ENCODE results near the gene C16orf54. TPM values are rescaled to one million over a fixed set of nuclear protein-coding genes. Genes with fewer than 3 reads are reported as not detected.

The C16orf54 gene
- total and polyA plus RNA-seq, 10 of the 15 experiments (the other 5 are each of a cell fraction or from before 2014, with no cell fraction given) = 2.1 to 13.3 (median 5.4) TPM

- TF ChIP-seq USF1 (IDR thresholded peaks at IDR 0.05; ENCODE audit: borderline replicate concordance, extremely low read length, insufficient read depth, low read depth, low read length) (no peak), HDAC6 (IDR thresholded peaks at IDR 0.05; ENCODE audit: unreplicated experiment) (no peak), NBN (IDR thresholded peaks at IDR 0.05) (no peak), MLLT1 (IDR thresholded peaks at IDR 0.05) (no peak), KAT2A (conservative IDR thresholded peaks at IDR 0.05; ENCODE audit: control insufficient read depth, low read depth, low read length) (no peak), RCOR1 (conservative IDR thresholded peaks at IDR 0.05; ENCODE audit: low read depth, low read length) (no peak), STAT3 (IDR thresholded peaks at IDR 0.05; ENCODE audit: low read depth, low read length) (no peak), SKIL (IDR thresholded peaks at IDR 0.05; ENCODE audit: low read depth, poor library complexity, severe bottlenecking) (no peak), ESRRA (IDR thresholded peaks at IDR 0.05; ENCODE audit: low read length) (no peak), TAF1 (IDR thresholded peaks at IDR 0.05; ENCODE audit: borderline replicate concordance, low read depth, low read length) (no peak), GABPA (IDR thresholded peaks at IDR 0.05; ENCODE audit: low read depth) (no peak), SREBF2 (IDR thresholded peaks at IDR 0.05; ENCODE audit: low read length) (no peak), RBBP5 (conservative IDR thresholded peaks at IDR 0.05) (no peak), BRCA1 (IDR thresholded peaks at IDR 0.05; ENCODE audit: low read depth, low read length) (no peak)
Observed at GRCh38 chr16:29777576-29778350, 32.0 kb upstream of the C16orf54 start, which contains the start of gene ZG16 (continued).

All from GM12878 (cell line).